Activated T-cell treated with anti-CD3 and anti-CD28 coated beads, Interleukin-2, amount 50 U/mL, for 4 hours (primary cell): ENCODE measurements around the gene FAM170B. TPM values are rescaled to one million over a fixed set of nuclear protein-coding genes. Genes with fewer than 3 reads are reported as not detected.

ENCODE experiments used
- ATAC-seq, 2 donors: fragments of 200-7000 bp; cut with Tn5 transposase; one replicate each; pipeline ENCODE4 v1.10.0; 2021
- DNase-seq: peaks from one replicate; pipeline ENCODE4 v3.0.0-alpha.2; 2020
- H3K27me3 Mint-ChIP-seq: one replicate; pipeline ENCODE4 v1.8.0; 2021; ENCODE audit warnings: low read depth, mixed read lengths
- H3K36me3 Mint-ChIP-seq: one replicate; pipeline ENCODE4 v1.8.0; 2022; ENCODE audit warnings: mixed read lengths; ENCODE audit not compliant: insufficient read depth
- H3K4me1 Mint-ChIP-seq: one replicate; pipeline ENCODE4 v1.8.0; 2021; ENCODE audit warnings: low read depth, mixed read lengths
- H3K4me3 Mint-ChIP-seq: one replicate; pipeline ENCODE4 v1.8.0; 2021; ENCODE audit warnings: mild to moderate bottlenecking, moderate library complexity, mixed read lengths
- H3K9me3 Mint-ChIP-seq: one replicate; pipeline ENCODE4 v1.8.0; 2021; ENCODE audit warnings: mixed read lengths
- total RNA-seq, 3 donors: library from RNA; stranded (reverse); gene quantifications; one replicate each; pipeline ENCODE4 v1.2.1, GENCODE V29; 2021

FAM170B gene
- total RNA-seq, 3 donors from 2014 or later, result not detected

DNA sequence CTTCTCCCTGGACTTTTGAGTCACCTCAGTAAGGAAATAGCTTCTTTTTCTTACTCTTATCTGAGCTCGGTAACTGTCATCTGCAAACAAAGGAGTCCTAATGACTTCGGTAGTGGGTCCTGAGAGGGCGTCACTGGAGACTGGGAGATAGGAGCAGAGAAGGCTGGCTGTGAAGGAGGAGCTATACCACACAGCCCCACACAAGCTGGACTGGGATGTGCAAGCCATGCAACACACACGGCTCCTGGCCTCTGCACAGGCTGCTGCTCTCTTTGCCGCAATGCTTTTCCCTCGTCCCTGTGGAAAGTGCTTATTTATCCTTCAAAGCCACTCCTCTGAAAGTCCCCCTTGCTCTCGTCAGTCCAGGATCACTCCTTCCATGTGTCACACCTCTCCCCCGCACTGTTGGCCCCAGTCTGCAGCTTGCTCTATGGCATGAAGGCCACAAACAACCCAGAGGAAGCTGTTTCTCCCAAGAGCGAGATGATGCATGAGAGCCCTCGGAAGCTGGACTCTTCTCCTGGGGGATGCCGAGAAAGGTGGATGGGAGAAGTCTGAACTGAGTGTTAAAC lies 39.5 kb upstream of the FAM170B start:
- H3K9me3 Mint-ChIP-seq, result no peaks in the 10 kb centered on the region
- H3K27me3 Mint-ChIP-seq, result no peaks in the 10 kb centered on the region
- DNase-seq (no peak), ATAC-seq (no peak)
- no peak overlapping the region for H3K4me3 Mint-ChIP-seq
- peaks cover 34% of the 10 kb centered on the region for H3K4me1 Mint-ChIP-seq
- peaks cover 1% of the 10 kb centered on the region for H3K36me3 Mint-ChIP-seq

- no peak for ATAC-seq
- Mint-ChIP-seq H3K36me3 (peaks cover 2% of the 10 kb centered on the region), H3K4me1 (peaks cover 30% of the 10 kb centered on the region), H3K4me3 (no peak overlapping the region), H3K9me3 (no peaks in the 10 kb centered on the region), H3K27me3 (no peaks in the 10 kb centered on the region)
- DNase-seq, result no peak
These were observed 38.9 kb upstream of the FAM170B start for GRCh38 chr10:49172777-49173132.

- ATAC-seq, result no peak
- DNase-seq, result no peak
- H3K27me3 Mint-ChIP-seq, result no peaks in the 10 kb centered on the region
- H3K4me1 Mint-ChIP-seq, result peaks cover 26% of the 10 kb centered on the region
- peaks cover 2% of the 10 kb centered on the region for H3K36me3 Mint-ChIP-seq
- H3K9me3 Mint-ChIP-seq, result no peaks in the 10 kb centered on the region
- no peak overlapping the region for H3K4me3 Mint-ChIP-seq
These were observed 38.4 kb upstream of the FAM170B start for GRCh38 chr10:49172061-49172776.

DNA sequence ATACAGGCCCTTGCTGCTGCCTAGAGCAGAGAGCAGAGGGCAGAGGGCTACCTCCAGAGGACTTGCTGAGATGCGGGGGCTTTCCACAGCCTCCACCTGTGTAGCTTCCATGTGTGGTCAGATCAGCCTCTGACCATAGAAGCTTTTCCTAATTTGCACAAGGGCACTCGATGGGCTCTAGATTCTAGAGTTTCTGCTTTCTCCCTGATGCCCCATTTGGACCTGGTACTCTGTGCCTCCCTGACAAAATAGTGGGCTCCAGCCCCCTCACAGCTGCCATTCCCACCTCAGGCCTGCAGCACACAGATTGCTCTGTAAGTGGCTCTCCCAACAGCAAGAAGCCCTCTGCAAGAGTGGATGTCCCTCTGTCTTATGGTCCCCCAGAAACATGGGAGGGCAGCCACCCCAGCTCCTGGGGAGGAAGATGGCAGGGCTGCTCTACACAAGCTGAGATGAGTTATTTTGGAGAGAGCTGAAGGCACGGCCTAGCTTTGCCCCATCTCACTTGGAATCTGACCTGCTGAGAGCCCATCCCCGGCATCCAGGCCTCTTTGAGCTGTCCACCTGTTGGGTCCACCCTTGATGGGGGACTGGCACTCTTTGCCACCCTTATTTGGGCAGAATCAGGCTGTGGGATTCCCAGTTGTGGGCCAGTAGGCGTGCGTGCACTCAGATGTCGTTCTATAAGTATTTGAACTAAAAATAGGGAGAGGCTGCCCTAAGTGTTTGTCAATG lies 37.7 kb upstream of the FAM170B start:
- peaks cover 2% of the 10 kb centered on the region for H3K36me3 Mint-ChIP-seq
- peaks cover 2% of the 10 kb centered on the region for H3K27me3 Mint-ChIP-seq
- ATAC-seq (no peak), DNase-seq (no peak)
- H3K9me3 Mint-ChIP-seq, result no peaks in the 10 kb centered on the region
- H3K4me3 Mint-ChIP-seq, result no peak overlapping the region
- H3K4me1 Mint-ChIP-seq, result peaks cover 27% of the 10 kb centered on the region

DNA sequence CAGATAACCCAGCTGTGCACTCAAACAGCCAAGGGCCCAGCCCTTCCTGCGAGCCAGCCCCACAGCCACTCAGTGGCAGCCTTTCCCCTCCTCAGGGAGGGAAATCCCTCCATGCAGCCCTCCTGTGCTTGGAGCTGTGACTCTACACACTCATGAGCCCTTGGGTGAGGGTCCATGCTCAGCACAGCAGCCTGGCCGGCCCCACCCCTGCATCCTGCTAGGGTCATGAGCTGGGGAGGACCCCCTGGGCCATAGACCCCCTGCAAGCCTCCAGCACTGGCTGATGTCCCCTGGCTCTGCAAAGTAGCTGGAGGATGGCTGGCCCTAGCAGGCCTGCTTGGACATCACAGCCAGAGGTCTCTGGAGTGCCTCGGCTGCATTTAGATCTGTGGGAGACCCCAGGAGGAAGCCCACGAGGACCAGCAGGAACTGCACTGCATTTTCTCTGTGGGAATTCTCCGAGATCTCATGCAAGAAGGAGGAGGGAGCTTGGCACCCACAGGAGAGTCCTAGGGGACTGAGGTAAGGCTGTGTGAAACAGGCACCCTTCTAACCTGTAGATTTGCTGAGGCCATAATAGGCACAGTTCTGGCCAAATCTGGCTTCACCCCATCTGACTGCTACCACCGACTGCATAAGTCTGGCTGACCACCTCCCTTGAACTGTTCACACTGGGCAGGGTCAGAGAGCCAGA lies 37.0 kb upstream of the FAM170B start:
- Mint-ChIP-seq H3K36me3 (peaks cover 2% of the 10 kb centered on the region), H3K4me3 (no peak overlapping the region), H3K9me3 (no peaks in the 10 kb centered on the region), H3K27me3 (peaks cover 2% of the 10 kb centered on the region), H3K4me1 (peaks cover 26% of the 10 kb centered on the region)
- ATAC-seq (peak in 1 of 2 donors; percentile 19), DNase-seq (no peak)

- no peak overlapping the region for H3K4me3 Mint-ChIP-seq
- peaks cover 5% of the 10 kb centered on the region for H3K36me3 Mint-ChIP-seq
These were observed 36.0 kb upstream of the FAM170B start for GRCh38 chr10:49169776-49170175.

GRCh38 chr10:49168831-49169500 lies 35.1 kb upstream of the FAM170B start:
- Mint-ChIP-seq H3K9me3 (no peaks in the 10 kb centered on the region), H3K27me3 (peaks cover 2% of the 10 kb centered on the region), H3K36me3 (peaks cover 10% of the 10 kb centered on the region), H3K4me1 (peaks cover 28% of the 10 kb centered on the region), H3K4me3 (no peak overlapping the region)
- DNase-seq, result no peak
- ATAC-seq, result no peak

More at GRCh38 chr10:49169776-49170175, 36.0 kb upstream of the FAM170B start:
- peaks cover 2% of the 10 kb centered on the region for H3K27me3 Mint-ChIP-seq
- ATAC-seq, result no peak
- DNase-seq, result no peak
- H3K4me1 Mint-ChIP-seq, result peaks cover 26% of the 10 kb centered on the region
- H3K9me3 Mint-ChIP-seq, result no peaks in the 10 kb centered on the region

DNA sequence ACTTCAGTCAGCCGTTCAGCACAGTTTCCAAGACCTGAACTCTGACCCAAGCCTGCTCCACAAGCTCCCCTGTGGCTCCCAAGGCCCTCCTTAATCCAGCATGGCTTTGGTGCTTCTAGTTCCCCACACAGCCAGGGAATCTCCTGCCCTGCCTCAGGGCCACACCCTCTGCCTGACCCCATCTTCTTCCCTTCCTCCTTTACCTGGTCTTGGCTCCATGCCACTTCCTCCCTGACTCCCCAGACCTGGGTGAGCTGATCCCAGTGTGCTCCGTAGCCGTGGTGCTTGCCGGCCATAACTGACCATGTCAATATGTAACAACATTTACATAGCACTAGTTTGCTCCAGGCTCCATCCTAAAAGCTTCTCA lies 34.3 kb upstream of the FAM170B start:
- peaks cover 2% of the 10 kb centered on the region for H3K27me3 Mint-ChIP-seq
- no peak for ATAC-seq

DNA sequence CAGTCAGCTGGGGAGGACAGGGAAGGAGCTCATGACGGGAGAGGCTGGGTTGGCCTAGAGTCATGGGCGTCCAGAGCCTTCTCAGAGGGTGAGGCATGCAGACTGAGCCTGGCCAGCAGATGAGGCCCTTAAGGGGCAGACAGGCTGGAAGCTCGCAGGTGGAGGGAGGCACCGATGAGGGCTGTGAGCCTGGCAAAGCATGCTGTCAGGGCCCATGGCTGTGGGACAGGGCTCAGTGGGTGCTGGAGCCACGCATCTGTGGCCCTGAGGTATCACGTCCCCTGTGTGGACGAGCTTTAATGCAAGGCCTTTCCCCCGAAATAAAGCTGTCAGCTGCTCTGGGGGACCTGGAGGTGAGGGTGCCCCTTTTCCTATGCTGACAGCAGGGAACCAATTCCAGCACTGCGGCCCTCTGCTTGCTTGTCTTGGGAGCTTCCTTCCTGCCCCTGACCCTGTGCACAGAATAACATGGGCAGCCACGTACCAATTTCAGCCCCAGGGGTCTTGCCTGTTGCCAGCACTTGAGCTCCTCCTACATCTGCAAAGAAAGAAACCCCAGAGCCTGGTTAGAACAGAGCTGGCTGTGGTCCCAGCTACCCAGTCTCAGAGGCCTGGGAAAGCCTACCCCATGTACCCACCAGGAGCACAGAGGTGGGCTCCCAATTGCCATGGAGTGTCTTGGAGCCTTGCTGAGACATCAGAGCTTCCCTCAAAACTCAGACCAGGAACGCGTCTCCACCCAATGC lies 33.8 kb upstream of the FAM170B start:
- no peaks in the 10 kb centered on the region for H3K9me3 Mint-ChIP-seq
- H3K4me1 Mint-ChIP-seq, result peaks cover 21% of the 10 kb centered on the region
- peaks cover 10% of the 10 kb centered on the region for H3K36me3 Mint-ChIP-seq
- peaks cover 2% of the 10 kb centered on the region for H3K27me3 Mint-ChIP-seq
- H3K4me3 Mint-ChIP-seq, result no peak overlapping the region
- ATAC-seq (no peak), DNase-seq (no peak)

More for the DNA sequence above, 34.3 kb upstream of the FAM170B start:
- Mint-ChIP-seq H3K9me3 (no peaks in the 10 kb centered on the region), H3K4me1 (peaks cover 24% of the 10 kb centered on the region), H3K36me3 (peaks cover 10% of the 10 kb centered on the region), H3K4me3 (no peak overlapping the region)
- DNase-seq, result no peak

- H3K36me3 Mint-ChIP-seq, result peaks cover 10% of the 10 kb centered on the region
- H3K4me3 Mint-ChIP-seq, result no peak overlapping the region
- peaks cover 2% of the 10 kb centered on the region for H3K27me3 Mint-ChIP-seq
- H3K4me1 Mint-ChIP-seq, result peaks cover 21% of the 10 kb centered on the region
- no peak for DNase-seq
- no peaks in the 10 kb centered on the region for H3K9me3 Mint-ChIP-seq
- ATAC-seq, result no peak
These were observed 32.9 kb upstream of the FAM170B start for GRCh38 chr10:49166484-49167400.

DNA sequence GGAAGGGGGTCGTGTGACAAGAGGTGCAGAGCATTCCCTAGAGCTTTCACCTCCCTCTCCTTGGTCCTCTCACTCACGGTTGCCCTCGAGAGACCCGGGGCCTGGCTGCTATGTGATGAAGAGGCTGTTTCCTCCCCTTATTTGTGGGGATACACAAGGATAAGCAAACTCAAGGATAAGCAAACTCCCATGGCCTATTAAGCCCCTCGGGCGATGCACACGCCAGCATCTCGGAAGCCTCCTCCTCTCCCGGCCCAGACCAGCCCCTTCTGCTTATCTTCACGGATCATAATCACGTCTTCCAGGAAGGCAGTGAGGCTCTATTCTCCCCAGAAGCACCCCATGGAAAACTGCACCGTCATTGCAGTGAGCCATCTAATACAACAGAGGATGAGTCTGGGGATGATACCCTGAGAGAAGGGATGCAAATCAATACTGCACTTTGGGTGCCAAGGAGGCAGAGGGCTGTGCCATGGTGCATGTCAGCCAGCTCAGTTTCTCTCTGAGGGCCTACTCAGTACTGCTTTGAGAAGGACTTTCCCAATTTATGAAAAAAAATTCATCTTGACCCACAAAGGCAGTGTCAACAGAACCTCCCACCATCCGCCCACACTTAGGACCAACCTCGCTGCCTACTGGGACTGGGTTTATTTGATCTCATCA lies 32.1 kb upstream of the FAM170B start:
- ATAC-seq, result no peak
- DNase-seq, result no peak
- Mint-ChIP-seq H3K27me3 (peaks cover 2% of the 10 kb centered on the region), H3K36me3 (peaks cover 10% of the 10 kb centered on the region), H3K4me3 (no peak overlapping the region), H3K9me3 (no peaks in the 10 kb centered on the region), H3K4me1 (peaks cover 21% of the 10 kb centered on the region)

GRCh38 chr10:49165259-49165658 lies 31.4 kb upstream of the FAM170B start:
- ATAC-seq (no peak), DNase-seq (no peak)
- Mint-ChIP-seq H3K27me3 (peaks cover 2% of the 10 kb centered on the region), H3K4me3 (no peak overlapping the region), H3K36me3 (peaks cover 10% of the 10 kb centered on the region), H3K9me3 (no peaks in the 10 kb centered on the region), H3K4me1 (peaks cover 20% of the 10 kb centered on the region)
